H1 (cell line): Measurements from ENCODE around the gene KRTAP4-9. TPM values are rescaled to one million over a fixed set of nuclear protein-coding genes. Genes with fewer than 3 reads are reported as not detected.

Experiments used
- CTCF ChIA-PET: fragments of 300-600 bp; sonication (Branson Sonifier 250); formaldehyde crosslinking; loops from one replicate; lab custom pipeline; 2021; ENCODE audit not compliant: partially characterized antibody; lab: Charles Lee
- POLR2A ChIA-PET: fragments of 300-600 bp; sonication (Branson Sonifier 250); formaldehyde crosslinking; loops from one replicate; lab custom pipeline; 2021; ENCODE audit warnings: inconsistent platforms; ENCODE audit not compliant: partially characterized antibody; lab: Charles Lee
- DNase-seq, 2 experiments: peaks; one replicate each; pipeline versions ENCODE4 v3.0.0 to v3.0.0-alpha.2; 2010 to 2022; ENCODE audit warnings: low spot score in 2 of 2, low read depth in 1 of 2, mixed read lengths in 1 of 2
- FAIRE-seq: peaks from 2 replicates; lab custom pipeline; 2011; peaks lifted over from hg19 to GRCh38; lab: Jason Lieb, UNC
- H2AFZ ChIP-seq: 2 replicates; pipeline ENCODE4 v1.8.1; 2012; ENCODE audit warnings: low read length, inconsistent platforms
- H2AK5ac ChIP-seq: 2 replicates; pipeline ENCODE4 v1.6.1; 2013; ENCODE audit warnings: low read depth, low read length
- H2BK120ac ChIP-seq: replicated peaks from 2 replicates; pipeline ENCODE3; 2013; ENCODE audit warnings: low read depth, low read length, inconsistent platforms
- H2BK12ac ChIP-seq: 2 replicates; pipeline ENCODE4 v1.6.1; 2013; ENCODE audit warnings: low read depth, low read length
- H2BK15ac ChIP-seq: 2 replicates; pipeline ENCODE4 v1.6.1; 2013; ENCODE audit warnings: low read length
- H2BK20ac ChIP-seq: 2 replicates; pipeline ENCODE4 v1.6.1; 2013; ENCODE audit warnings: low read length
- H2BK5ac ChIP-seq: 2 replicates; pipeline ENCODE4 v1.6.1; 2013; ENCODE audit warnings: low read depth, low read length
- H3K14ac ChIP-seq: 2 replicates; pipeline ENCODE4 v1.6.1; 2013; ENCODE audit warnings: inconsistent platforms; ENCODE audit not compliant: insufficient read length
- H3K18ac ChIP-seq: 2 replicates; pipeline ENCODE4 v1.6.1; 2013; ENCODE audit warnings: low read length; ENCODE audit errors: extremely low read depth
- H3K23ac ChIP-seq: 2 replicates; pipeline ENCODE4 v1.6.1; 2013; ENCODE audit warnings: inconsistent platforms; ENCODE audit not compliant: insufficient read length
- H3K23me2 ChIP-seq: 2 replicates; pipeline ENCODE4 v1.6.1; 2013; ENCODE audit warnings: low read depth, low read length
- H3K27ac ChIP-seq: 2 replicates; pipeline ENCODE4 v1.6.1; 2011; ENCODE audit warnings: low read depth, low read length, inconsistent platforms
- H3K27me3 ChIP-seq, 4 experiments: replicated peaks in 1 of 4; 1 replicate in 1 of 4; 2 replicates in 3 of 4; pipeline versions ENCODE4 v1.6.1 to v1.8.1; 2011 to 2013; ENCODE audit warnings: low read length in 3 of 4, mild to moderate bottlenecking in 3 of 4, inconsistent platforms in 2 of 4, mixed read lengths in 2 of 4, moderate library complexity in 1 of 4; ENCODE audit not compliant: control insufficient read depth in 3 of 4, insufficient read depth in 3 of 4; ENCODE audit errors: extremely low read depth in 1 of 4
- H3K36me3 ChIP-seq, 4 experiments: 2 replicates each; pipeline versions ENCODE4 v1.6.1 to v1.8.1; 2011 to 2013; ENCODE audit warnings: mild to moderate bottlenecking in 4 of 4, low read length in 3 of 4, moderate library complexity in 2 of 4, control low read depth in 1 of 4, inconsistent platforms in 1 of 4; ENCODE audit not compliant: insufficient read depth in 4 of 4, control insufficient read depth in 2 of 4
- H3K4ac ChIP-seq: replicated peaks from 2 replicates; pipeline ENCODE3; 2013; ENCODE audit warnings: low read length, low read depth, mixed read lengths, inconsistent platforms; ENCODE audit not compliant: insufficient read length
- H3K4me1 ChIP-seq, 4 experiments: replicated peaks in 1 of 4; 1 replicate in 1 of 4; 2 replicates in 3 of 4; pipeline versions ENCODE4 v1.6.1 to v1.8.1; 2011 to 2013; ENCODE audit warnings: low read length in 3 of 4, inconsistent platforms in 2 of 4, mixed read lengths in 1 of 4; ENCODE audit not compliant: insufficient read depth in 4 of 4, control insufficient read depth in 3 of 4
- H3K4me2 ChIP-seq, 2 experiments: 2 replicates each; pipeline versions ENCODE4 v1.6.1 to v1.8.1; 2011 to 2013; ENCODE audit warnings: low read depth in 2 of 2, low read length in 2 of 2, control low read depth in 1 of 2, inconsistent platforms in 1 of 2, mild to moderate bottlenecking in 1 of 2; ENCODE audit not compliant: insufficient read depth in 1 of 2
- H3K4me3 ChIP-seq, 4 experiments: fragments of 200-600, 300-600 bp in 1 of 4; sonication (generic), shearing (Covaris generic), sonication (Bioruptor Twin) in 1 of 4; 2 replicates each; pipeline versions ENCODE4 v1.5.1 to v1.8.1; 2011 to 2016; ENCODE audit warnings: low read length in 4 of 4, low read depth in 3 of 4, control low read depth in 2 of 4, inconsistent platforms in 2 of 4, mild to moderate bottlenecking in 2 of 4, mixed read lengths in 1 of 4, moderate library complexity in 1 of 4; ENCODE audit not compliant: insufficient read depth in 2 of 4; ENCODE audit errors: extremely low read depth in 1 of 4
- H3K56ac ChIP-seq: replicated peaks from 2 replicates; pipeline ENCODE3; 2013; ENCODE audit warnings: low read depth, mild to moderate bottlenecking, mixed read lengths, low read length, inconsistent platforms; ENCODE audit not compliant: insufficient read length
- H3K79me1 ChIP-seq: 2 replicates; pipeline ENCODE4 v1.6.1; 2013; ENCODE audit warnings: low read depth, low read length, control low read depth
- H3K79me2 ChIP-seq, 2 experiments: 2 replicates each; pipeline versions ENCODE4 v1.6.1 to v1.8.1; 2012 to 2013; ENCODE audit warnings: low read length in 2 of 2, mild to moderate bottlenecking in 2 of 2, inconsistent platforms in 1 of 2; ENCODE audit not compliant: insufficient read depth in 2 of 2, control insufficient read depth in 1 of 2
- H3K9ac ChIP-seq, 4 experiments: replicated peaks in 1 of 4; 1 replicate in 1 of 4; 2 replicates in 3 of 4; pipeline versions ENCODE4 v1.6.1 to v1.8.1; 2011 to 2013; ENCODE audit warnings: low read depth in 3 of 4, low read length in 3 of 4, control low read depth in 2 of 4, mild to moderate bottlenecking in 2 of 4, moderate library complexity in 2 of 4, inconsistent platforms in 1 of 4; ENCODE audit errors: extremely low read depth in 1 of 4
- H3K9me3 ChIP-seq, 2 experiments: 2 replicates each; pipeline versions ENCODE4 v1.6.1 to v1.8.1; 2012 to 2013; ENCODE audit warnings: mild to moderate bottlenecking in 2 of 2, moderate library complexity in 2 of 2, control low read depth in 1 of 2, inconsistent platforms in 1 of 2, low read depth in 1 of 2, low read length in 1 of 2, mixed read lengths in 1 of 2; ENCODE audit not compliant: insufficient read depth in 2 of 2
- H4K20me1 ChIP-seq, 2 experiments: replicated peaks in 1 of 2; 2 replicates each; pipeline versions ENCODE3 to v1.8.1; 2011 to 2013; ENCODE audit warnings: inconsistent platforms in 2 of 2, low read length in 2 of 2, mild to moderate bottlenecking in 1 of 2; ENCODE audit not compliant: insufficient read depth in 2 of 2, control insufficient read depth in 1 of 2
- H4K5ac ChIP-seq: 2 replicates; pipeline ENCODE4 v1.6.1; 2013; ENCODE audit warnings: low read length, low read depth, mixed read lengths, inconsistent platforms; ENCODE audit not compliant: insufficient read length
- H4K8ac ChIP-seq: 2 replicates; pipeline ENCODE4 v1.8.0; 2013; ENCODE audit warnings: mild to moderate bottlenecking, moderate library complexity, low read length, inconsistent platforms; ENCODE audit not compliant: insufficient read depth; ENCODE audit errors: extremely low read depth
- H4K91ac ChIP-seq: replicated peaks from 2 replicates; pipeline ENCODE3; 2013; ENCODE audit warnings: low read length, mixed read lengths, inconsistent platforms; ENCODE audit not compliant: insufficient read length
- ATF3 ChIP-seq: IDR thresholded peaks from 2 replicates; pipeline ENCODE4 v1.6.1; 2011; ENCODE audit warnings: low read depth, mild to moderate bottlenecking, low read length; ENCODE audit not compliant: insufficient read depth
- BRCA1 ChIP-seq: IDR thresholded peaks from 2 replicates; pipeline ENCODE4 v1.6.1; 2012; ENCODE audit warnings: low read depth, low read length, improper control_type of control experiment
- HDAC2 ChIP-seq, 2 experiments: fragments of 300-600 bp in 1 of 2; sonication (generic) in 1 of 2; IDR thresholded peaks; 2 replicates each; pipeline ENCODE4 v1.6.1; 2011 to 2012; ENCODE audit warnings: low read depth in 2 of 2, low read length in 2 of 2, mild to moderate bottlenecking in 2 of 2, moderate library complexity in 2 of 2, borderline replicate concordance in 1 of 2, inconsistent platforms in 1 of 2
- KDM1A ChIP-seq: fragments of 200-600, 300-600 bp; sonication (generic); IDR thresholded peaks from 2 replicates; pipeline ENCODE4 v1.7.1; 2016; ENCODE audit warnings: mild to moderate bottlenecking, low read length, borderline replicate concordance
- POLR2A ChIP-seq, 2 experiments: IDR thresholded peaks; 1 replicate in 1 of 2; 2 replicates in 1 of 2; pipeline ENCODE4 v1.6.1; 2011; ENCODE audit warnings: low read depth in 2 of 2, low read length in 2 of 2, mild to moderate bottlenecking in 2 of 2; ENCODE audit errors: control extremely low read depth in 1 of 2
- SUZ12 ChIP-seq: fragments of 200-600 bp; sonication (generic); IDR thresholded peaks from 2 replicates; pipeline ENCODE4 v1.6.1; 2012; ENCODE audit warnings: mild to moderate bottlenecking, inconsistent platforms, low read length, moderate library complexity, mixed read lengths
- WGBS, 2 experiments: shearing (Covaris generic) in 1 of 2; methylation state at CpG; one replicate each; pipeline versions ENCODE4 v1.1.6 to v1.1.7; 2013 to 2015; ENCODE audit warnings: low lambda C conversion rate in 2 of 2, mixed read lengths in 2 of 2, inconsistent platforms in 1 of 2, low coverage in 1 of 2, missing lambda C conversion rate in 1 of 2; ENCODE audit not compliant: insufficient replicate concordance in 2 of 2, insufficient coverage in 1 of 2, insufficient read length in 1 of 2; ENCODE audit errors: extremely low coverage in 1 of 2, missing lambda C conversion rate in 1 of 2; 5-methylcytosine and 5-hydroxymethylcytosine counted together
- polyA plus RNA-seq, 7 experiments: library from polyadenylated mRNA; depleted of rRNA in 3 of 7; stranded (reverse) in 5 of 7; unstranded in 2 of 7; fragments of >200 nt in 5 of 7; fragments of 200-250 nt in 2 of 7; gene quantifications; 1 replicate in 5 of 7; 2 replicates in 1 of 7; 4 replicates in 1 of 7; pipeline versions ENCODE4 v1.2.1 to v1.2.3, GENCODE V29; 2011 to 2013; ENCODE audit warnings: missing spikeins in 2 of 7, mixed read lengths in 2 of 7
- total RNA-seq: library from RNA; stranded (reverse); fragmentation: NEBNext Ultra II Directional; extraction: Animal tissue kit (Norgen Biotek cat#: 25700); gene quantifications from 2 replicates; pipeline ENCODE4 v1.2.1, GENCODE V29; 2021
- TF ChIP-seq, protein P1 (sequence below): IDR thresholded peaks from 2 replicates; pipeline ENCODE4 v1.6.1; 2012; ENCODE audit warnings: low read length, inconsistent platforms

The KRTAP4-9 gene
- total and polyA plus RNA-seq, 2 of the 8 experiments (the other 6 are each of a cell fraction or from before 2014, with no cell fraction given) = not detected

DNA sequence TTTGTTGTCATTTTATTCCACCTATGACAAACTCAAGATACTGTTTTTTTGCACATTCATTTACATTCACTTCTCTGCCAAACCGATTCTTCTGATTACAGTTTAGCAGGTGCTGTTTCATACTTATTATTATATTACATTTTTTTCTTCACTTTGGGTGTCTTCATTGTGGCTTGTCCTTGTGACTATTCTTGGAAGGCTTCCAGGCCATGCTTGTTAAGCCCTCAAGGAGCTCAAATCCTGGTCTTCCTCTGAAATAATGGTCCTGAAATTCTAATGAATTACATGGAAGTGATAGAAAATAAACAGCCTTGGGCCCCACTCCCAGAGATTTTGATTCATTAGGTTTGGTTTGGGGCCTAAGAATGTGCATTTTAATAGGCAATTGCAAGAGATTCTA, 40.9 kb upstream of the KRTAP4-9 start:
- no peak overlapping the region for H3K4ac ChIP-seq
- H3K56ac ChIP-seq = no peak overlapping the region
- H3K79me1 ChIP-seq = no peaks in the 10 kb centered on the region
- no peaks in the 10 kb centered on the region for H3K23me2 ChIP-seq
- ChIA-PET POLR2A (no interaction called here), CTCF (interaction anchor here (1.4 kb wide), 1 partner anchor 584 kb away, joined by 3 read pairs; no protein-coding TSS in a partner anchor)
- H2BK20ac ChIP-seq = no peak overlapping the region
- no peak overlapping the region for H3K4me2 ChIP-seq
- H3K18ac ChIP-seq = no peak overlapping the region
- no peak overlapping the region for H3K4me3 ChIP-seq
- H2AFZ ChIP-seq = no peak overlapping the region
- 96% methylated on average over 1 of the region's 1 CpG; no CpG with 5 or more reads in 1 of the 2 experiments for WGBS, 2 experiments
- H3K36me3 ChIP-seq = no peaks in the 10 kb centered on the region
- no peak overlapping the region for H2BK120ac ChIP-seq
- H2BK5ac ChIP-seq = no peak overlapping the region
- no peak for FAIRE-seq
- H4K20me1 ChIP-seq = no peaks in the 10 kb centered on the region
- no peak overlapping the region for H2AK5ac ChIP-seq
- no peak overlapping the region for H4K91ac ChIP-seq
- H3K79me2 ChIP-seq = no peaks in the 10 kb centered on the region
- H3K9ac ChIP-seq = no peak overlapping the region
- H2BK12ac ChIP-seq = no peak overlapping the region
- H2BK15ac ChIP-seq = no peak overlapping the region
- H3K9me3 ChIP-seq = no peaks in the 10 kb centered on the region
- H3K14ac ChIP-seq = no peak overlapping the region
- H3K27ac ChIP-seq = no peak overlapping the region
- H4K8ac ChIP-seq = no peak overlapping the region
- H3K27me3 ChIP-seq = no peaks in the 10 kb centered on the region
- no peak overlapping the region for H4K5ac ChIP-seq
- H3K23ac ChIP-seq = no peak overlapping the region
- H3K4me1 ChIP-seq = no peaks in the 10 kb centered on the region
- no peak for DNase-seq
- TF ChIP-seq SUZ12 (no peak), BRCA1 (no peak), KDM1A (no peak), POLR2A (IDR thresholded peaks at IDR 0.05; ENCODE audit: control extremely low read depth in 1 of 2, low read depth in 2 of 2, low read length in 2 of 2) (no peak), HDAC2 (IDR thresholded peaks at IDR 0.05; ENCODE audit: borderline replicate concordance in 1 of 2, low read depth in 2 of 2, low read length in 2 of 2) (no peak), ATF3 (no peak)
- TF ChIP-seq, protein P1, sequence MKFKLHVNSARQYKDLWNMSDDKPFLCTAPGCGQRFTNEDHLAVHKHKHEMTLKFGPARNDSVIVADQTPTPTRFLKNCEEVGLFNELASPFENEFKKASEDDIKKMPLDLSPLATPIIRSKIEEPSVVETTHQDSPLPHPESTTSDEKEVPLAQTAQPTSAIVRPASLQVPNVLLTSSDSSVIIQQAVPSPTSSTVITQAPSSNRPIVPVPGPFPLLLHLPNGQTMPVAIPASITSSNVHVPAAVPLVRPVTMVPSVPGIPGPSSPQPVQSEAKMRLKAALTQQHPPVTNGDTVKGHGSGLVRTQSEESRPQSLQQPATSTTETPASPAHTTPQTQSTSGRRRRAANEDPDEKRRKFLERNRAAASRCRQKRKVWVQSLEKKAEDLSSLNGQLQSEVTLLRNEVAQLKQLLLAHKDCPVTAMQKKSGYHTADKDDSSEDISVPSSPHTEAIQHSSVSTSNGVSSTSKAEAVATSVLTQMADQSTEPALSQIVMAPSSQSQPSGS = no peak
